ENCODE measurements around the gene PEAK3.

PEAK3 gene

GRCh38 chr19:2253106-2254063 lies 28.6 kb downstream of the PEAK3 start:
- in situ Hi-C loops (cut with MboI; ENCODE audit: low pct_unique_long_range_greater_than_20kb, low sequenced_read_pairs) = no loop called here
- DNase-seq = no peak

- in situ Hi-C loops (cut with MboI; ENCODE audit: low pct_unique_long_range_greater_than_20kb, low sequenced_read_pairs) = no loop called here
- DNase-seq = no peak
Measured at GRCh38 chr19:2252797-2253105, 29.2 kb downstream of the PEAK3 start.

- in situ Hi-C loops (cut with MboI; ENCODE audit: low pct_unique_long_range_greater_than_20kb, low sequenced_read_pairs) = no loop called here
Measured at GRCh38 chr19:2252055-2252796, 29.7 kb downstream of the PEAK3 start.

DNA sequence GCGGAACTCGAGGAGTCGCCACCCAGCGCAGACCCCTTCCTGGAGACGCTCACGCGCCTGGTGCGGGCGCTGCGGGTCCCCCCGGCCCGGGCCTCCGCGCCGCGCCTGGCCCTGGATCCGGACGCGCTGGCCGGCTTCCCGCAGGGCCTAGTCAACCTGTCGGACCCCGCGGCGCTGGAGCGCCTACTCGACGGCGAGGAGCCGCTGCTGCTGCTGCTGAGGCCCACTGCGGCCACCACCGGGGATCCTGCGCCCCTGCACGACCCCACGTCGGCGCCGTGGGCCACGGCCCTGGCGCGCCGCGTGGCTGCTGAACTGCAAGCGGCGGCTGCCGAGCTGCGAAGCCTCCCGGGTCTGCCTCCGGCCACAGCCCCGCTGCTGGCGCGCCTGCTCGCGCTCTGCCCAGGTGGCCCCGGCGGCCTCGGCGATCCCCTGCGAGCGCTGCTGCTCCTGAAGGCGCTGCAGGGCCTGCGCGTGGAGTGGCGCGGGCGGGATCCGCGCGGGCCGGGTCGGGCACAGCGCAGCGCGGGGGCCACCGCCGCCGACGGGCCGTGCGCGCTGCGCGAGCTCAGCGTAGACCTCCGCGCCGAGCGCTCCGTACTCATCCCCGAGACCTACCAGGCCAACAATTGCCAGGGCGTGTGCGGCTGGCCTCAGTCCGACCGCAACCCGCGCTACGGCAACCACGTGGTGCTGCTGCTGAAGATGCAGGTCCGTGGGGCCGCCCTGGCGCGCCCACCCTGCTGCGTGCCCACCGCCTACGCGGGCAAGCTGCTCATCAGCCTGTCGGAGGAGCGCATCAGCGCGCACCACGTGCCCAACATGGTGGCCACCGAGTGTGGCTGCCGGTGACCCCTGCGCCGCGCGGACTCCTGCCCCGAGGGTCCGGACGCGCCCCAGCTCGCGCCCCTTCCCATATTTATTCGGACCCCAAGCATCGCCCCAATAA lies 30.6 kb downstream of the PEAK3 start:
- in situ Hi-C loops (cut with MboI; ENCODE audit: low pct_unique_long_range_greater_than_20kb, low sequenced_read_pairs) = no loop called here
- no peak for DNase-seq

More at GRCh38 chr19:2252055-2252796, 29.7 kb downstream of the PEAK3 start:
- no peak for DNase-seq

- in situ Hi-C loops (cut with MboI; ENCODE audit: low pct_unique_long_range_greater_than_20kb, low sequenced_read_pairs) = no loop called here
- DNase-seq = no peak
Measured at GRCh38 chr19:2250766-2251105, 31.2 kb downstream of the PEAK3 start.

DNA sequence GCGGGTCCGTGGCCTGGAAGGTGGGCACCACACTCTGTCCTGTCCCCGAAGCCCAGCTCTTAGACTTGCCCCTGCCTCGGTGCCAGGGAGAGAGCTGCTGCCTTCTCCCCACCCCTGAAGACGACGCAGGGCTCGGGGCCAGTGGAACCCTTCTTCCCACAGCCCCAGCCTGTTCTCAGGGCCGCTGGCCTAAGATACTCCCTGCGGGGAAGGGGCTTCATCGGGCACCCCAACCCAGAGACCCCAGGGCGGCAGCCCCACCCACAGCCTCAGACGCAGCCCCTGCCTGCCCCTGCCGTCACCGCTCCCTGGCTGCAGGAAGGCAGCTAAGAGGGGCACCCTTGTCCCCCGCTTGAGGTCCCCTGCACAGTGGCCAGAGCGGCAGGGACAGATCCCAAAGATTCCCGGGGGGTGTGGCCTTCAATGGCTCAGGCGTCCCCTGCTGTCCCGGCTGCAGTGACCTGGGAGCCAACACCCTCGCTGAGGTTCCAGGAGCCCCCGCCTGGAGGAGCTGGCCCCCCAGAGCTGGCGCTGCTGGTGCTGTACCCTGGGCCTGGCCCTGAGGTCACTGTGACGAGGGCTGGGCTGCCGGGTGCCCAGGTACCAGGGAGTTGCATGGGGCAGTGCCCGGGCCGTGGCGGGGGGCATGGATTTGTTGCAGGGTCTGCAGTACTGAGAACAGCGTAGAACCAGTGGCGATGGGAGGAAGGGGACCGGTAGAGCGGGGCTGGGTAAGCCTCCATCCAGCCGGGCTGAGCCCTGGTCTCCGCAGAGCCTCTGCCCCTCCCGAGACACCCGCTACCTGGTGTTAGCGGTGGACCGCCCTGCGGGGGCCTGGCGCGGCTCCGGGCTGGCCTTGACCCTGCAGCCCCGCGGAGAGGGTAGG lies 31.9 kb downstream of the PEAK3 start:
- in situ Hi-C loops (cut with MboI; ENCODE audit: low pct_unique_long_range_greater_than_20kb, low sequenced_read_pairs) = no loop called here
- no peak for DNase-seq

- in situ Hi-C loops (cut with MboI; ENCODE audit: low pct_unique_long_range_greater_than_20kb, low sequenced_read_pairs) = no loop called here
- DNase-seq = no peak
Measured at GRCh38 chr19:2249010-2249866, 32.7 kb downstream of the PEAK3 start, which contains the start of gene AMH. TSS of gene AMH (plus strand) at chr19:2249323. CDS start at chr19:2249333, 10 bp downstream.

DNA sequence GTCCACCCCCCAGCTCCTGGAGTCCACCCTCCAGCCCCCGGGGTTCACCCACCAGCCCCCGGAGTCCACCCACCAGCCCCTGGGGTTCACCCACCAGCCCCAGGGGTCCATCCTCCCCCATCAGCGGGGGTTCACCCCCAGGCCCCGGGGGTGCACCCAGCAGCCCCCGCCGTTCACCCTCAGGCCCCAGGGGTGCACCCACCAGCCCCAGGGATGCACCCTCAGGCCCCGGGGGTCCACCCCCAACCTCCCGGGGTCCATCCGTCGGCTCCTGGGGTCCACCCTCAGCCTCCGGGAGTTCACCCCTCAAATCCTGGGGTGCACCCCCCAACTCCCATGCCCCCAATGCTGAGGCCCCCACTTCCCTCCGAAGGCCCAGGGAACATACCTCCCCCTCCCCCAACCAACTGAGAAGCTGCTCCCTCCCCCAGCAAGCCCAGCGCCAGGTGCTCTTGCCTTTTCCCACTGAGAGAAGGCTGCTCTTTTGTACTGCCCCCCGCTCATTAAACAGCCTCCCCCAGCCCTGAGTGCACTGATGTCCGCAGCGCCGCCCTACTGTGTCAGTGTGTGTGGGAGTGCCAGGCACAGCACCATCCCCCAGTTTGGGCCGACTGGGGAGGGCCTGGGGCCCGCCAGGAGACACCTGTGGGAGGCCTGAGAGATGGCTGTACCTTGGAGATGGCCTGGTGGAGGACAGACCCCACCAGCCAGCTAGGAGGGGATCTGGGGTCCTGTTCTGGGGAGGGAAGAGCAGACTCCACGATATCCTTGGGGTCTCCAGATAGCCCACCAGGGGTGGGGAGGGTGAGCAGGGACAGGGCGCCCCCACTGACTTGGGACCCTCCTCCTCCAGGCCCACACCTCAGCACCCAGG lies 33.6 kb downstream of the PEAK3 start:
- no peak for DNase-seq
- in situ Hi-C loops (cut with MboI; ENCODE audit: low pct_unique_long_range_greater_than_20kb, low sequenced_read_pairs) = no loop called here

GRCh38 chr19:2247433-2248101 lies 34.4 kb downstream of the PEAK3 start:
- DNase-seq = no peak
- in situ Hi-C loops (cut with MboI; ENCODE audit: low pct_unique_long_range_greater_than_20kb, low sequenced_read_pairs) = no loop called here

GRCh38 chr19:2246801-2247361 lies 35.1 kb downstream of the PEAK3 start:
- no peak for DNase-seq
- in situ Hi-C loops (cut with MboI; ENCODE audit: low pct_unique_long_range_greater_than_20kb, low sequenced_read_pairs) = no loop called here

DNA sequence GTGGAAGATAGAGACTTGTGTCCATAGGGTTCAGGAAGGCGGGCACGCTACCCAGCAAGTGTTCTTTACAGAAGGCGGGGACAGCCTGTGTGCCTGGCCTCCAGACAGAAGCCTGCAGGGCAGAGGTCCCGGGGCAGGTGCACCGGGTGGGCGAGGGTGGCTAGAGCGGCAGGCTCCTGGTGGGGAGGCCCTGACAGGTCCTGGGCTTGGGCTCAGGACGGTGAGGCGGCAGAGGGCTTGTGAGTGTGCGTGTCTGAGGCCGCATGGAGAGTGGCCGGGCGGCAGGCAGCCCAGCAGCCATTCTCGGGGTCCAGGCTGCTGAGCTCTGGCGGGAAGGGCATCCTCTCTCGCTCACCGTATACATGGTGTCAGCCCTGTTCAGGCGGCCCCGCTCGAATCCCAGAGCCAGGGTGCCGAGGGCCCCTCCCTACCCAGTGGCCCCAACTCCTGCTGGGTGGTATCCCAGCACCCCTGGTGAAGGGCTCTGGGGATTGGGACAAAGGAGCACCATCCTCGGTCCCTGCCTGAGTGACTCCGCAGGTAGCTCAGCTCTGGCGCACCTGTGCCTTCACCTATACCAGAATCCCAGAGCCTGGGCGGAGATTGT lies 35.9 kb downstream of the PEAK3 start:
- in situ Hi-C loops (cut with MboI; ENCODE audit: low pct_unique_long_range_greater_than_20kb, low sequenced_read_pairs) = no loop called here
- DNase-seq = no peak

- DNase-seq = no peak
- in situ Hi-C loops (cut with MboI; ENCODE audit: low pct_unique_long_range_greater_than_20kb, low sequenced_read_pairs) = no loop called here
Measured at GRCh38 chr19:2245273-2245672, 36.7 kb downstream of the PEAK3 start.

DNA sequence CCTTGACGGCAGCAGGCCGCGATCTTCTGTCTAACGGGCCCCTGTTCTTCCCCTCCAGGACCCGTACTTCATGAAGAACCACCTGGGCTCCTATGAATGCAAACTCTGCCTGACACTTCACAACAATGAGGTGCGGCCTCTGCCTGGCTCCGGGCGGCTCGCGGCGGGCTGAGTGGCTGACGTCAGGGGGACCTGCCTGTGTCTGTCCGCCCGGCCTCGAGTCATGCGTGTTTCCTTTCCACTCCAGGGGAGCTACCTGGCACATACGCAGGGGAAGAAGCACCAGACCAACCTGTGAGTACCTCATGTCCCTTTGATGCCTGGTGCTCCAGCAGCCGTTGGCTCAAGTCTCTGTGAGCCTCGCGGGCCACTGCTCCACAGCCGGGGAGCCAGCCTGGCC lies 37.5 kb downstream of the PEAK3 start:
- in situ Hi-C loops (cut with MboI; ENCODE audit: low pct_unique_long_range_greater_than_20kb, low sequenced_read_pairs) = no loop called here
- DNase-seq = no peak

DNA sequence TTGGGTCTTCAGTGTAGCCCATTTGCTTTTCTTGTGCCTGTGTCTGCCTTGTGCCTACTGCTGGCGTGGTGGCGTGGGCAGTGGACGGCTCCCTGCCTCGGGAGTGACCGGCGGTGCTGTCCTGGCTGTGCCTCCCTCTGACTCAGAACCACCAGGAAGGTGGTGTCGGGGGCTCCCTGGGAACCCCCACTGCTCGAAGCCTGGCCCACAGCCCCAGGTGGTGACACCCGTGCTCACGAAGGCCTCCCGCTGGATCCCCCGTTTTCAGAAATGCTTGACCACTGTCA lies 37.9 kb downstream of the PEAK3 start:
- in situ Hi-C loops (cut with MboI; ENCODE audit: low pct_unique_long_range_greater_than_20kb, low sequenced_read_pairs) = no loop called here
- DNase-seq = no peak

- no peak for DNase-seq
- in situ Hi-C loops (cut with MboI; ENCODE audit: low pct_unique_long_range_greater_than_20kb, low sequenced_read_pairs) = no loop called here
Measured at GRCh38 chr19:2243274-2244124, 38.5 kb downstream of the PEAK3 start.
